SK-N-SH treated with all-trans-retinoic acid at 6 μM for 48 hours (cell line): ENCODE data around the gene TRIM2.

ENCODE experiments used
- ATAC-seq: fragments of 200-7000 bp; cut with Tn5 transposase; 3 replicates; pipeline ENCODE4 v1.9.1; 2020; ENCODE audit warnings: mild to moderate bottlenecking, moderate library complexity
- ARNTL ChIP-seq: fragments of 450-650 bp; formaldehyde crosslinking; IDR thresholded peaks from 2 replicates; pipeline ENCODE4 v1.5.0; 2020; ENCODE audit warnings: low read depth, mild to moderate bottlenecking, moderate library complexity, borderline replicate concordance
- CSDC2 ChIP-seq: fragments of 250-450 bp; sonication (Bioruptor Pico); IDR thresholded peaks from 2 replicates; pipeline ENCODE4 v1.5.0; 2020; ENCODE audit warnings: mild to moderate bottlenecking, moderate library complexity
- CSRNP3 ChIP-seq: fragments of 250-450 bp; sonication (Bioruptor Pico); IDR thresholded peaks from 2 replicates; pipeline ENCODE4 v1.5.1; 2021; ENCODE audit warnings: mild to moderate bottlenecking, moderate library complexity
- ESRRG ChIP-seq: fragments of 250-450 bp; sonication (Bioruptor Pico); IDR thresholded peaks from 2 replicates; pipeline ENCODE4 v1.6.1; 2021; ENCODE audit warnings: mild to moderate bottlenecking
- GLIS3 ChIP-seq: fragments of 250-450 bp; sonication (Bioruptor Pico); IDR thresholded peaks from 2 replicates; pipeline ENCODE4 v1.5.0; 2020; ENCODE audit warnings: mild to moderate bottlenecking, moderate library complexity
- ISL1 ChIP-seq: fragments of 250-450 bp; sonication (Bioruptor Pico); IDR thresholded peaks from 2 replicates; pipeline ENCODE4 v2.1.2; 2022; ENCODE audit warnings: mild to moderate bottlenecking, moderate library complexity
- OSR1 ChIP-seq: fragments of 250-450 bp; sonication (Bioruptor Pico); IDR thresholded peaks from 2 replicates; pipeline ENCODE4 v1.8.0; 2022; ENCODE audit warnings: moderate library complexity, mild to moderate bottlenecking, inconsistent platforms
- PATZ1 ChIP-seq: fragments of 250-450 bp; sonication (Bioruptor Pico); IDR thresholded peaks from 2 replicates; pipeline ENCODE4 v1.8.0; 2020; ENCODE audit warnings: mild to moderate bottlenecking, moderate library complexity, borderline replicate concordance
- POU6F1 ChIP-seq: fragments of 250-450 bp; sonication (Bioruptor Pico); IDR thresholded peaks from 2 replicates; pipeline ENCODE4 v1.8.0; 2021; ENCODE audit warnings: low read depth, mild to moderate bottlenecking, moderate library complexity, borderline replicate concordance
- PPARA ChIP-seq: fragments of 250-450 bp; sonication (Bioruptor Pico); IDR thresholded peaks from 2 replicates; pipeline ENCODE4 v1.5.0; 2020; ENCODE audit warnings: mild to moderate bottlenecking, borderline replicate concordance
- RARB ChIP-seq: fragments of 250-450 bp; sonication (Bioruptor Pico); IDR thresholded peaks from 2 replicates; pipeline ENCODE4 v1.8.0; 2021; ENCODE audit warnings: mild to moderate bottlenecking, moderate library complexity
- SNAI2 ChIP-seq: fragments of 250-450 bp; sonication (Bioruptor Pico); IDR thresholded peaks from 2 replicates; pipeline ENCODE4 v1.5.0; 2020; ENCODE audit warnings: mild to moderate bottlenecking, moderate library complexity
- TCF4 ChIP-seq: fragments of 250-450 bp; sonication (Bioruptor Pico); IDR thresholded peaks from 2 replicates; pipeline ENCODE4 v1.8.0; 2021; ENCODE audit warnings: mild to moderate bottlenecking, moderate library complexity, borderline replicate concordance
- TOX ChIP-seq: fragments of 250-450 bp; sonication (Bioruptor Pico); IDR thresholded peaks from 2 replicates; pipeline ENCODE4 v1.8.0; 2021; ENCODE audit warnings: mild to moderate bottlenecking, moderate library complexity, borderline replicate concordance
- ZFP3 ChIP-seq: fragments of 250-450 bp; sonication (Bioruptor Pico); IDR thresholded peaks from 2 replicates; pipeline ENCODE4 v1.5.0; 2020; ENCODE audit warnings: mild to moderate bottlenecking, moderate library complexity
- ZFP30 ChIP-seq: fragments of 450-650 bp; formaldehyde crosslinking; IDR thresholded peaks from 2 replicates; pipeline ENCODE4 v1.5.0; 2022; ENCODE audit warnings: mild to moderate bottlenecking, moderate library complexity
- ZNF565 ChIP-seq: fragments of 450-650 bp; formaldehyde crosslinking; conservative IDR thresholded peaks from 2 replicates; pipeline ENCODE4 v1.5.0; 2020; ENCODE audit warnings: low read depth, mild to moderate bottlenecking, moderate library complexity
- ZNF70 ChIP-seq: fragments of 450-650 bp; formaldehyde crosslinking; IDR thresholded peaks from 2 replicates; pipeline ENCODE4 v1.5.0; 2020; ENCODE audit warnings: mild to moderate bottlenecking, moderate library complexity
- TF ChIP-seq, protein P1 (sequence below): fragments of 250-450 bp; sonication (Bioruptor Pico); IDR thresholded peaks from 2 replicates; pipeline ENCODE4 v1.5.1; 2020; ENCODE audit warnings: low read depth, mild to moderate bottlenecking, moderate library complexity

Gene TRIM2

GRCh38 chr4:153326513-153326912, 122.3 kb downstream of the TRIM2 start (continued):
- TF ChIP-seq CSRNP3 (no peak), ZFP30 (CRISPR knock-in tag) (no peak), ARNTL (CRISPR knock-in tag) (no peak), SNAI2 (CRISPR knock-in tag) (no peak), TCF4 (CRISPR knock-in tag) (no peak), OSR1 (no peak), ISL1 (CRISPR knock-in tag) (no peak), CSDC2 (CRISPR knock-in tag) (no peak)

DNA sequence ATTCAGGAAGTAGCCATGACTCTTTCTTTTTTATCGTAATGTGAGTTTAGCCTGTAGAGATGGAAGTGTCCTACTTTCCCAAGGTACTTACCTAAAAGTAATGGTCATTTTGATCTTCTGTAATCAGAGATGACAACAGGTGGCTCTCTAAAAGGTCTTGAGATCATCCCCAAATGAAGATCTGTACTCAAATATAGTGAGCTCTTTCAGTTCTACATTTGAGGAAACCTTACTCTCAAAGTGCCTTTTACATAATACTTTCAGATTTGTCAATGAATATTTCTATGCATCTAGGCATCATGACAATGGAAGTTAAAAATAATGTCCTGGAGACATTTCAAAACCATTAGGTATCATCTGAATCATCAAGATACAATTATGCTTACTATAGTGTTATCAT, 123.0 kb downstream of the TRIM2 start:
- TF ChIP-seq PPARA (CRISPR knock-in tag) (no peak), ZFP3 (CRISPR knock-in tag) (no peak), CSRNP3 (no peak), TOX (CRISPR knock-in tag) (no peak), GLIS3 (no peak)
- no peak for ATAC-seq

GRCh38 chr4:153332936-153333335, 128.7 kb downstream of the TRIM2 start:
- ATAC-seq = no peak

GRCh38 chr4:153333874-153334273, 129.6 kb downstream of the TRIM2 start:
- no peak for ATAC-seq
- TF ChIP-seq TOX (CRISPR knock-in tag) (no peak), ARNTL (CRISPR knock-in tag) (no peak), CSDC2 (CRISPR knock-in tag) (no peak), ESRRG (CRISPR knock-in tag) (no peak), CSRNP3 (no peak), SNAI2 (CRISPR knock-in tag) (no peak), PATZ1 (CRISPR knock-in tag) (no peak), ZNF565 (CRISPR knock-in tag) (no peak), GLIS3 (no peak)
- TF ChIP-seq, protein P1, sequence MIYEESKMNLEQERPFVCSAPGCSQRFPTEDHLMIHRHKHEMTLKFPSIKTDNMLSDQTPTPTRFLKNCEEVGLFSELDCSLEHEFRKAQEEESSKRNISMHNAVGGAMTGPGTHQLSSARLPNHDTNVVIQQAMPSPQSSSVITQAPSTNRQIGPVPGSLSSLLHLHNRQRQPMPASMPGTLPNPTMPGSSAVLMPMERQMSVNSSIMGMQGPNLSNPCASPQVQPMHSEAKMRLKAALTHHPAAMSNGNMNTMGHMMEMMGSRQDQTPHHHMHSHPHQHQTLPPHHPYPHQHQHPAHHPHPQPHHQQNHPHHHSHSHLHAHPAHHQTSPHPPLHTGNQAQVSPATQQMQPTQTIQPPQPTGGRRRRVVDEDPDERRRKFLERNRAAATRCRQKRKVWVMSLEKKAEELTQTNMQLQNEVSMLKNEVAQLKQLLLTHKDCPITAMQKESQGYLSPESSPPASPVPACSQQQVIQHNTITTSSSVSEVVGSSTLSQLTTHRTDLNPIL (CRISPR knock-in tag) = no peak

More at GRCh38 chr4:153332936-153333335, 128.7 kb downstream of the TRIM2 start:
- TF ChIP-seq ZNF70 (CRISPR knock-in tag) (no peak), POU6F1 (CRISPR knock-in tag) (no peak), TCF4 (CRISPR knock-in tag) (no peak), RARB (CRISPR knock-in tag) (no peak), TOX (CRISPR knock-in tag) (no peak), ISL1 (CRISPR knock-in tag) (no peak), CSDC2 (CRISPR knock-in tag) (no peak), CSRNP3 (no peak), ESRRG (CRISPR knock-in tag) (no peak)
- TF ChIP-seq, protein P1 (CRISPR knock-in tag) = no peak
